Stomach (tissue), 9 donors: ENCODE results near the gene GZMM. TPM values are rescaled to one million over a fixed set of nuclear protein-coding genes. Genes with fewer than 3 reads are reported as not detected.

Experiments
- DNase-seq, 2 donors: peaks; one replicate each; pipeline versions ENCODE4 v3.0.0 to v3.0.0-alpha.2; 2013 to 2019
- H3K27ac ChIP-seq, 5 donors: fragments of 200-600 bp in 4 of 5; sonication (generic) in 4 of 5; one replicate each; pipeline ENCODE4 v1.5.1; 2013 to 2019; ENCODE audit warnings: mild to moderate bottlenecking in 1 of 5, moderate library complexity in 1 of 5
- H3K27me3 ChIP-seq, 3 donors: fragments of 200-600 bp; sonication (generic); one replicate each; pipeline ENCODE4 v1.5.1; 2017 to 2019; ENCODE audit warnings: mixed run types in 1 of 3
- H3K36me3 ChIP-seq, 4 donors: fragments of 200-600 bp; sonication (generic); 1 replicate in 3 of 4; 2 replicates in 1 of 4; pipeline ENCODE4 v1.5.1; 2016 to 2019
- H3K4me1 ChIP-seq, 4 donors: fragments of 200-600 bp; sonication (generic); one replicate each; pipeline ENCODE4 v1.5.1; 2016 to 2019
- H3K4me3 ChIP-seq, 4 donors: fragments of 200-600 bp; sonication (generic) in 3 of 4; one replicate each; pipeline ENCODE4 v1.5.1; 2016 to 2019; ENCODE audit warnings: mild to moderate bottlenecking in 1 of 4
- H3K9me3 ChIP-seq, 4 donors: fragments of 200-600 bp; sonication (generic); one replicate each; pipeline ENCODE4 v1.5.1; 2016 to 2019
- CTCF ChIP-seq, 7 experiments: fragments of 450-650 bp in 4 of 7; fragments of 200-600 bp in 3 of 7; sonication (generic) in 3 of 7; IDR thresholded peaks; one replicate each; pipeline ENCODE4 v1.5.1; 2016 to 2019; ENCODE audit warnings: antibody characterized with exemption in 7 of 7, control low read depth in 2 of 7, mild to moderate bottlenecking in 1 of 7
- EP300 ChIP-seq: sonication (generic); formaldehyde crosslinking; IDR thresholded peaks from one replicate; pipeline ENCODE4 v1.6.1; 2017; ENCODE audit warnings: antibody characterized with exemption
- POLR2A ChIP-seq, 4 donors: fragments of 450-650 bp; IDR thresholded peaks; one replicate each; pipeline ENCODE4 v1.6.1; 2016; ENCODE audit warnings: antibody characterized with exemption in 4 of 4, control low read depth in 2 of 4, mild to moderate bottlenecking in 1 of 4, moderate library complexity in 1 of 4
- POLR2AphosphoS5 ChIP-seq, 3 donors: sonication (generic); formaldehyde crosslinking; IDR thresholded peaks; one replicate each; pipeline ENCODE4 v1.6.1; 2016; ENCODE audit warnings: antibody characterized with exemption in 3 of 3
- WGBS, 5 donors: extraction: QIAGEN DNeasy Blood & Tissue Kit in 3 of 5; methylation state at CpG; one replicate each; pipeline versions ENCODE4 v1.1.5 to v1.1.7; 2013 to 2018; 5-methylcytosine and 5-hydroxymethylcytosine counted together
- intact Hi-C: fragments of 100-400 bp; cut with DNase I; formaldehyde crosslinking; loops from one replicate; pipeline ENCODE4 v1.15.1; 2023; ENCODE audit warnings: low total_unique reads
- polyA plus RNA-seq, 3 donors: library from polyadenylated mRNA; stranded (reverse); fragments of 200-250 nt; gene quantifications; one replicate each; pipeline ENCODE4 v1.2.3, GENCODE V29; 2013
- total RNA-seq, 5 donors: library from RNA; depleted of rRNA; stranded (reverse); fragments of >200 nt; gene quantifications; one replicate each; pipeline versions ENCODE4 v1.1.0 to v1.2.3, GENCODE V29; 2014 to 2016
- donor health status: healthy with polysubstance abuse.
- donor health status: Bipolar disorder and iron deficiency.
- donor health status: healthy.

The GZMM gene
- total and polyA plus RNA-seq, 8 donors, result 0.37 to 6.6 (median 0.93) TPM; not detected in 3

- peaks cover 27 to 82% (median 39%) of the 10 kb centered on the region in 3 donors for H3K27me3 ChIP-seq
- intact Hi-C loops, result no loop called here
- H3K36me3 ChIP-seq, result no peaks in the 10 kb centered on the region
- no peak for DNase-seq
- H3K27ac ChIP-seq, result no peak overlapping the region
- peaks cover 6 to 27% (median 22%) of the 10 kb centered on the region in 4 donors for H3K4me1 ChIP-seq
- no peaks in the 10 kb centered on the region for H3K9me3 ChIP-seq
- H3K4me3 ChIP-seq, result no peak overlapping the region
- TF ChIP-seq CTCF (IDR thresholded peaks at IDR 0.05), result no peak
- TF ChIP-seq POLR2AphosphoS5 (IDR thresholded peaks at IDR 0.05), result no peak
- no peak for TF ChIP-seq POLR2A (IDR thresholded peaks at IDR 0.05)
- TF ChIP-seq EP300, result no peak
- WGBS, 5 donors, result 56 to 68% (median 61%) methylated on average over 9 of the region's 9 CpGs
Observed at GRCh38 chr19:593505-593904, 49.7 kb downstream of the GZMM start.

- H3K4me3 ChIP-seq, result no peak overlapping the region
- WGBS, 5 donors, result 63 to 73% (median 69%) methylated on average over 15 to 24 of the region's 24 CpGs
- TF ChIP-seq CTCF (IDR thresholded peaks at IDR 0.05) (no peak), EP300 (no peak), POLR2A (IDR thresholded peaks at IDR 0.05) (no peak)
- no peaks in the 10 kb centered on the region for H3K36me3 ChIP-seq
- peaks cover 20 to 74% (median 30%) of the 10 kb centered on the region in 3 donors for H3K27me3 ChIP-seq
- intact Hi-C loops, result no loop called here
- no peak overlapping the region for H3K27ac ChIP-seq
- no peak for DNase-seq
- peaks cover 5 to 18% (median 14%) of the 10 kb centered on the region in 4 donors for H3K4me1 ChIP-seq
- H3K9me3 ChIP-seq, result no peaks in the 10 kb centered on the region
Observed at GRCh38 chr19:594265-594870, 50.5 kb downstream of the GZMM start.

- Histone ChIP-seq H3K27ac (no peak overlapping the region), H3K36me3 (no peaks in the 10 kb centered on the region), H3K27me3 (peaks cover 16 to 67% (median 25%) of the 10 kb centered on the region in 3 donors), H3K9me3 (no peaks in the 10 kb centered on the region), H3K4me3 (no peak overlapping the region), H3K4me1 (peaks cover 1 to 12% (median 8%) of the 10 kb centered on the region in 4 donors)
- DNase-seq, result no peak
- intact Hi-C loops, result no loop called here
- TF ChIP-seq POLR2A (IDR thresholded peaks at IDR 0.05), result no peak
- no peak for TF ChIP-seq EP300
- TF ChIP-seq POLR2AphosphoS5 (IDR thresholded peaks at IDR 0.05), result no peak
- TF ChIP-seq CTCF (IDR thresholded peaks at IDR 0.05), result no peak
- WGBS, 5 donors, result 63 to 81% (median 74%) methylated on average over 31 to 42 of the region's 42 CpGs
Observed at GRCh38 chr19:595326-596262, 51.7 kb downstream of the GZMM start.

- TF ChIP-seq POLR2AphosphoS5 (IDR thresholded peaks at IDR 0.05), result no peak
- no peak for TF ChIP-seq CTCF (IDR thresholded peaks at IDR 0.05)
- TF ChIP-seq EP300, result no peak
- no peak overlapping the region for H3K27ac ChIP-seq
- DNase-seq, result no peak
- H3K4me3 ChIP-seq, result no peak overlapping the region
- no peaks in the 10 kb centered on the region for H3K36me3 ChIP-seq
- intact Hi-C loops, result no loop called here
- 82 to 88% (median 87%) methylated on average over 12 to 16 of the region's 16 CpGs for WGBS, 5 donors
- peaks cover 10 to 60% (median 18%) of the 10 kb centered on the region in 3 donors for H3K27me3 ChIP-seq
- peaks cover 0 to 5% (median 1%) of the 10 kb centered on the region in 4 donors for H3K4me1 ChIP-seq
- H3K9me3 ChIP-seq, result no peaks in the 10 kb centered on the region
Observed at GRCh38 chr19:596263-596655, 52.4 kb downstream of the GZMM start.
